Measurements from ENCODE around the gene TIAM1.

GRCh38 chr21:31386006-31386405 lies 41.9 kb upstream of the TIAM1 start:
- TF ChIP-seq CTCF (IDR thresholded peaks at IDR 0.05) (no peak), POLR2A (IDR thresholded peaks at IDR 0.05) (no peak)

Measured in heart left ventricle (tissue), 13 donors.